GM18511 (cell line): Measurements from ENCODE around the gene MYORG.

Experiments used
- ATAC-seq: cut with Tn5 transposase; IDR thresholded peaks from one replicate; pipeline ENCODE4 v1.9.1; 2021; ENCODE audit warnings: mild to moderate bottlenecking, moderate library complexity; ENCODE audit not compliant: unreplicated experiment

Gene MYORG

DNA sequence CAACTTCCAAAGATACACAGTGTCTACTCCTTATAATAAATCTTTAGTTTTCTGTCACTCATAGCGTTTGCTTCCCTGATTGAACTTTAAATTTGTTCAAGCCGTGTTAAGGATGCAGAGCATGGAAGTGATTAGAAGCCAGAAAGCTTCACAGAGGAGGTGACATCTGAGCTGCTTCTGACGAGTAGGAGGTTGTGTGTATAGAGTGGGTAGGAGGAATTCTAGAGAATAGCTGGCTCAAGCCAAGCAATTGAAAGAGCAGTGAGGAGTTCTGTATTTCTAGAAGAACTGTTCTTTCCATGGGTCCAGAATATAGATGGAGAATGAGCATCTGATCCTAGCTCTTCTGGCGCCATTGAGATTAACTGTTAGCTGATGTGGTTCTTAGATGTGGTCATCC, 41.3 kb downstream of the MYORG start:
- ATAC-seq, result no peak

- no peak for ATAC-seq
These were observed 41.8 kb downstream of the MYORG start for GRCh38 chr9:34334916-34335315.

- ATAC-seq, result no peak
These were observed 42.3 kb downstream of the MYORG start for GRCh38 chr9:34334337-34334824.

- ATAC-seq, result no peak
These were observed 42.9 kb downstream of the MYORG start for GRCh38 chr9:34333836-34334235.

DNA sequence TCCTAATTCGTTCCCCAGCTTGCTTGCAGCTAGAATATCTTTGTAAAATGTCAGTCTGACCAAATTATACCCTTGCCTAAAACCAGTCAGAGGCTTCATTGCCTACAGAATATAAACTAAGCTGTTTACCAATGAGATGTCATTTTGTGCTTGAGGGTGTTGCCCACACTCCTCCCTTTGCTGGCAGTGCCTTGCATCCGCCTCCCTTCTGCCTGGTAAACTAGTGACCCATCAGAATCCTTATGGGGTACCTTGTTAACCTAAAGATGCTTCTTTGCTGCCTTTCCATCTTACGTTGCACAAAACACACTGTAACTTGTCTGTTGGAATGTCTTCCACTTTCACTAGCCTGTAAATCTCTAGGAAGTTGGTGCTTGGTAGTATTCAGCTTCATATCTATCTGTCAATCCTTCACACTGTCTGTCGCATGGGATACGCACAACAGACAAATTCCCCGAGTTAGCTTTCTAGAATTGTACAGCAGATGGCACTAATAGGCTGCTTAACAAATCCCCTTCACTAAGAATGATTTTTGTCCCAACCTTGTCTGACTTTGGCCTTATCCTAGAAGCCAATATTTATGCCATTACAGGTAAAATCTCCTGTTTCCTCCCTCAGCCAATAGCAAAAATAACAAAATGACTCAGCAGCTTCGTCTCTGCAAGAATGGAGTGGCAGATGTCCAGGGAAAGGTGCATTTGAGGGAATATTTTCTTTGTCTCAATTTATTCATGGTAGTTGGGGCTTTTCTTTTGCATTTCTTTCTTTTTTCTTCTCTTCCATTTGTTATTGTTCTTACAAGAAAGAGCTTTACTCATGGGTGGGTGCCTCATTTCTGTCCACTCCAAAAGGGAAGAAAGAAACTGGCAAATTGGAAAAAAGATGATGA, 44.4 kb downstream of the MYORG start:
- ATAC-seq, result no peak

GRCh38 chr9:34331196-34331595, 45.5 kb downstream of the MYORG start:
- no peak for ATAC-seq

- peak; percentile 97 for ATAC-seq
These were observed 47.5 kb downstream of the MYORG start, which contains the start of the genes KIF24 and NUDT2 for GRCh38 chr9:34328987-34329832. Gene KIF24 (minus strand): TSS chr9:34329268. CDS start chr9:34311346, 17,922 bp downstream. Gene NUDT2 (plus strand): TSS chr9:34329569. CDS start chr9:34339040, 9,471 bp downstream.

DNA sequence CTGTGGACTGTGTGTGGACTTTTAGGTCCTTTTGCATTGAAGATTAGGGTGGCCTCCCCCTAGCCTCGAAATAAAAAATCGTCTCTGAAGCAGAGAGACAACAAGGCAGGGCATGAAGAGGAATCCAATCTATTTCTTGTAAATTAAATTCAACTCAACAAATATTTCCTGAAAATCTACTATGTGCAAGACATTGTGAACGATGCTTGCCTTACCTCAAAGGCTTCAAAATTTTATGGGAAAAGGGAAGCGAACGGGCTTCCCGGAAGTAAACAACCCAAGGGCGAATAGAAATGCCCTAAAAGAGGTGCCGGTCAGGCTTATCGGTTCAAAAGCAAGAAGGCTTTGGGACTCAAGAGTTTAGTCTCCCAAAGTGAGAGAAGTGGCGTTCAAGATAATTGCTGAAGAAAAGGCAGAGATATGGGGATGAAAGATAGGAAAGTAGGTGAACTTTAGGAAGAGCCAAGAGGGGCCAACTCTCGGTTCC, 48.2 kb downstream of the MYORG start:
- ATAC-seq, result no peak

DNA sequence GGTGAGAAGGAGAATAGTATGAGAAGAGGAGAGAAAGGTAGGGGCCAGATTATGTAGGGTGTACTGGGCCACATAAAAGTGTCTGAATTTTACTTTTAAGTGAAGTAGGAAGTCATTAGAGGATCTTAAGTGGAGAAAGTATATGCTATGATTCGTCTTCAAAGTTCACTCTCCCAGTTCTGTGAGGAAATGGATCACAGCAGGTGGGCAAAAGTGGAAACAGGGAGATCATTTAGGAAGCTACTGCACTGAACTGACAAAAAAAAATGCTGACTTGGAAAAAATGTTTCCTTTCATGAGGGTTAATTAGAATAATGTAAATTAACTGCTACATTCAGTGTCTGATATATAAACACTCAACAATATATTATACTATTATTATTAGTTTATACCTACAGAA, 50.0 kb downstream of the MYORG start:
- no peak for ATAC-seq

GRCh38 chr9:34322899-34323591, 53.7 kb downstream of the MYORG start:
- no peak for ATAC-seq

DNA sequence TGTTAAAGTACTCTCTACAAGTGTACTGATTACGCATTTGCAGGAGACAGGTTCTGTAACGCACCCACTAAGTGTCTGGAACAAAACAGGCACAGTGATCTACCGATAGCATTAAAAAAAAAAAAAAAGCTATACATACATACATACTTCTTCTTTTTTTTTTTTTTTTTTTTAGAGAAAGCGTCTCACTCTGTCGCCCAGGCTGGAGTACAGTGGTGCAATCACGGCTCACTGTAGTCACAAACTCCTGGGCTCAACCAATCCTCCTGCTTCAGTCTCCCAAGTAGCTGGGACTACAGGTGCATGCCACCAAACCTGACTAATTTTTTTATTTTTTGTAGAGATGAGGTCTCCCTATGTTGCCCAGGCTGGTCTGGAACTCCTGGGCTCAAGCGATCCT, 55.2 kb downstream of the MYORG start:
- no peak for ATAC-seq

- ATAC-seq, result no peak
These were observed 58.4 kb downstream of the MYORG start for GRCh38 chr9:34318163-34318790.

DNA sequence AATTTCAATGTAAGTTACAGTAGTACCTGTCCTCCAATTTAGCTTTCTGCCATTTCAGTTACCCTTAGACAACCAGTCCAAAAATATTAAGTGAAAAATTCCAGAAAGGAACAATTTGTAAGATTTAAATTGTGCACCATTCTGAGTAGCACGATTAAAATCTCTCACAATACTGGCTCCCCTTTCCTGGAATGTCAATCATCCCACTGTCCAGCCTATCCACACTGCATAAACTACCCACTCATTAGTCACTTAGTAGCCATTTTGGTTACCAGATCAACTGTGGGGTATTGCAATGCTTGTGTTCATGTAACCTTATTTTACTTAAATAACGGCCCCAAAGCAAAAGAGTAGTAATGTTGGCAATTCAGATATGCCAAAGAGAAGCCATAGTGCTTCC, 59.3 kb downstream of the MYORG start:
- no peak for ATAC-seq
